Large intestine (tissue), 3 donors: ENCODE measurements around the gene GDA. TPM values are rescaled to one million over a fixed set of nuclear protein-coding genes. Genes with fewer than 3 reads are reported as not detected.

ENCODE experiments used
- DNase-seq, 2 donors: peaks; one replicate each; pipeline versions ENCODE4 v3.0.0 to v3.0.0-alpha.2; 2013
- H3K27ac ChIP-seq: one replicate; pipeline ENCODE4 v1.5.1; 2013; ENCODE audit warnings: low read length
- H3K27me3 ChIP-seq: 2 replicates; pipeline ENCODE4 v1.6.1; 2013; ENCODE audit warnings: low read length; ENCODE audit not compliant: control insufficient read depth, insufficient read depth
- H3K36me3 ChIP-seq: 2 replicates; pipeline ENCODE4 v1.6.1; 2013; ENCODE audit warnings: low read length; ENCODE audit not compliant: control insufficient read depth, insufficient read depth
- H3K4me1 ChIP-seq: one replicate; pipeline ENCODE4 v1.6.1; 2013; ENCODE audit warnings: low read length; ENCODE audit not compliant: control insufficient read depth, insufficient read depth
- H3K4me3 ChIP-seq: one replicate; pipeline ENCODE4 v1.5.1; 2013; ENCODE audit warnings: low read length
- H3K9me3 ChIP-seq: one replicate; pipeline ENCODE4 v1.6.1; 2013; ENCODE audit warnings: mild to moderate bottlenecking, low read depth, low read length, moderate library complexity; ENCODE audit not compliant: control insufficient read depth
- WGBS: methylation state at CpG from one replicate; pipeline ENCODE4 v1.1.5; 2013; ENCODE audit warnings: low lambda C conversion rate; ENCODE audit not compliant: insufficient coverage; 5-methylcytosine and 5-hydroxymethylcytosine counted together
- polyA plus RNA-seq: library from polyadenylated mRNA; unstranded; fragments of 120-200 nt; gene quantifications from one replicate; pipeline ENCODE4 v1.2.1, GENCODE V29; 2013

Gene GDA
- polyA plus RNA-seq, 1 donor: 97.2 TPM

DNA sequence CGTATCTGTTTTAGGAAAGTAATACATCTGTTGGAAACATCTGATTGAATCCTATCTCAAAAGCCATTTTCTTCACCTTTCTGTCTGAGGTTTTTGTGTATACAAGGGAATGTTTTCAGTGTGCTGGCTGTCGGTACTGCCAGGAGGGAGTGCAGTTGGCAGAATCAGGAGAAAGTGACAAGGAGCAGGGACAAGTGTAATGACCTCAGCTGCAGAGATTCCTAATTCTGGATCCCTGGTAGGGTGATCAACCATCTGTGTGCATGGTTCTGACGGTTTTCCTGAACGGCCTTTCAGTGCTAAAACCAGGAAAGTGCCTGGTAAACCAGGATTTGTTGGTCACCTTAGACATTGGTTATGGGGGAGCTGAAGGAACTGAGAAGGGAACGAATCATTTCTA lies 1.6 kb upstream of the GDA start:
- no peaks in the 10 kb centered on the region for H3K36me3 ChIP-seq
- peaks cover 3% of the 10 kb centered on the region for H3K27me3 ChIP-seq
- no peak overlapping the region for H3K4me3 ChIP-seq
- H3K27ac ChIP-seq: no peak overlapping the region
- WGBS: 90% methylated on average over 2 of the region's 5 CpGs
- peaks cover 4% of the 10 kb centered on the region for H3K4me1 ChIP-seq
- no peak for DNase-seq
- no peaks in the 10 kb centered on the region for H3K9me3 ChIP-seq

DNA sequence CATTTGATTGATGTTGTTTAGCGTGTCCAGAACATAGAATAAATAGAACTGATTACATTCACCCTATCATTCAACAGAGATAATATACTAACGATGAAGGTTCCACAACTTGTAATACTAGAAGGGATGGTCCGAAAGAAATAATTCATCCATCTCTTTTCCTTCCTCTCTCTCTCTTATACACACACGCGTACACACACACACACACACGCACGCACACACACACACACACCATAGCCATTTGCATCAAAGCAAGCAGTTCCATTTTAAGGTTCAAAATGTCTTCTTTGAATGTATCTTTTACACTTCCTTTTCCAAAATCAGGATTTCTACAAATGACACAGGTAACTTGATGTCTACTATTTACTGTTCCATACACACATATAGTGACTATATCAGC lies 887 bp downstream of the GDA start:
- WGBS: no CpG with 5 or more reads among the region's 7 CpGs
- DNase-seq: peak in 1 of 2 donors; percentile 63
- Histone ChIP-seq H3K4me1 (peaks cover 12% of the 10 kb centered on the region), H3K4me3 (peak overlapping the region; percentile 73), H3K9me3 (no peaks in the 10 kb centered on the region), H3K27me3 (peaks cover 3% of the 10 kb centered on the region), H3K27ac (peak overlapping the region; percentile 92), H3K36me3 (no peaks in the 10 kb centered on the region)

DNA sequence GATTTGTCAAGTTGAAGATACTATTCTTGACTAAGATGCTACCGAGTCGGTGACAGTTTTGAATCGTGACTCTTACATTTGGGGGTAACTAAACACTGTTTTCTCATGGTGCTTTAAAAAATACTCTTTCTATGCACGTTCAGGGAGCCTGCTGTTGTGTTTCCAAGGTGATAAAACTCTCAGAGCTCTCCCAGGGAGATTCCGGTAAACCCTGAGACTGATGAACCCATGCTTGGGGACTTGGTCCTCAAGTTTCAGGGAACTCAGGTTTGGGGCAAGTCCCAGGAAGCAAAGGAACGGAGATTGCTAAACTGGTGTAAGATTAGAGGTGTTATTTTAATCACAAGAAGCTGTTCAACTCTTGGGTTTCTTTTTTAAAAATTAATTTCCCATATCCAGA lies 1.4 kb downstream of the GDA start:
- H3K4me3 ChIP-seq: peak overlapping the region; percentile 73
- DNase-seq: peak; percentile 33 to 71
- H3K27ac ChIP-seq: peak overlapping the region; percentile 92
- WGBS: no CpG with 5 or more reads among the region's 6 CpGs
- H3K27me3 ChIP-seq: peaks cover 3% of the 10 kb centered on the region
- no peaks in the 10 kb centered on the region for H3K36me3 ChIP-seq
- peaks cover 18% of the 10 kb centered on the region for H3K4me1 ChIP-seq
- peaks cover 4% of the 10 kb centered on the region for H3K9me3 ChIP-seq

DNA sequence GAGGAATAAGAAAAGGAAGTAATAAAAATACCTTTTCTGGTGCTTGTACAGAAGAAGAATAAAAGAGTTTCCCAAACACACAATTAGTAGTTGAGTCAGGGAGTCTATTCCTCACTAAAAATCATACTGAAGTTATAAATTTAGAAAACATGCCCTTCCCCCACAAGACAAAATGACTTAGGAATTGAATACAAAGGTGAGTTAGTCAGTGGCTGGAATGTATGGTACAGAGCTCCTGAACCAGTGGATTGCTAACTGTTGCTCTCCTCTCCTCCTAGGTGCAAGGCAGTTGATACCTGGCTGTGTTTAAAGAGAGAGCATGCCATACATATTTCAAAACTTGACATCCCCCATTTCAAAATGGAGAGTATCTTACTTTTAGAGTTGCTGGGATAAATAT lies 1.9 kb downstream of the GDA start:
- peak overlapping the region; percentile 92 for H3K27ac ChIP-seq
- H3K4me3 ChIP-seq: peak overlapping the region; percentile 73

DNA sequence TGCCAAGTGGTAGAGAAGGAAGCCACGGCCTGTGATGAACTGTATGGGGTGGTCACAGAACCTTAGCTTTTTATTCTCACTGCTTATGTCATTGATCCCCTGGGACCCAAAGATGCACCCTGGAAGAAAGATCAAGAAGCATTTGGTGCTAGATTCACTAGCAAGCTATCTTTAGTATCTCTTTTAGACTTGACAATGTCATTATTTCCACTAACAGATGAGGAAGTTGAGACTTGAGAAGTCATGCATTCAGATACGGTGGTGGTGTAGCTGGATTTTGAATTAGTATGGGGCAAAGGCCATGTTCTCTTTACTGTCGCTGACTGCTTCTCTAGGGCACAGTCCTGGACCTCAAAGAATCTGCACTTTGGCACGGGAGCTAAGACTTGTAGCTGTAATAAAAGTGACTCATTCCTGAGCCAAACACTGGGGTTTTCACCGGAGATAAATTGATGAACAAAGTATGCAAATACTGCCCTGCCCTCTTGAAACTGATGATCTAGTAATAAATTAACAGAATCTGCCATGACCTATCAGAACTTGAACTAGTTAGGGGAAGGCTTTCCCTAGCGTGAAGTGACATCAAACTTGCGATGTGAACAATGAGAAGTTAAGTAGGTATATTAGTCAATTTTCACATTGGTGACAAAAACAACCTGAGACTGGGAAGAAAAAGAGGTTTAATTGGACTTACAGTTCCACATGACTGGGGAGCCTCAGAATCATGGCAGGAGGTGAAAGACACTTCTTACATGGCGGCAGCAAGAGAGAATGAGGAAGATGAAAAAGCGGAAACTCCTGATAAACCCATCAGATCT lies 5.4 kb downstream of the GDA start:
- peak; percentile 96 to 99 for DNase-seq
- Histone ChIP-seq H3K9me3 (peaks cover 4% of the 10 kb centered on the region), H3K27ac (peak overlapping the region; percentile 88), H3K4me3 (no peak overlapping the region), H3K27me3 (peaks cover under 1% of the 10 kb centered on the region), H3K4me1 (peaks cover 14% of the 10 kb centered on the region), H3K36me3 (no peaks in the 10 kb centered on the region)
- WGBS: 10% methylated on average over 2 of the region's 9 CpGs

More for the DNA sequence above, 1.9 kb downstream of the GDA start:
- Histone ChIP-seq H3K36me3 (no peaks in the 10 kb centered on the region), H3K27me3 (peaks cover 3% of the 10 kb centered on the region), H3K9me3 (peaks cover 4% of the 10 kb centered on the region), H3K4me1 (peaks cover 18% of the 10 kb centered on the region)
- peak in 1 of 2 donors; percentile 54 for DNase-seq

DNA sequence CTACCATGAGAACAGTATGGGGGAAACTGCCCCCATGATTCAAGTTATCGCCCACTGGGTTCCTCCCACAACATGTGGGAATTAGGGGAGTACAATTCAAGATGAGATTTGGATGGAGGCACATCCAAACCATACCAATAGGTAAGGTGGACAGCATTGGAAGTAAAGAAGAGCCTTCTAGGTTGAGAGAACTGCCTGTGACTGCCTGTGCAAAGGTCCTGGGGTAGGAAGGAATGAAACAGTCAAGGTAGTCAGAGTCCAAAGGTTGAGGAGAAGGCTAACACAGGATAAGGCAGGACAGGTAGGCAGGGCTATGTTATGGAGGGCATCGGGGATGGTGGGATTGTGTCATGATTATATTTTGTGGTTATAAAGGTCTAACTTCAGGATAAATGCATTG lies 6.1 kb downstream of the GDA start:
- DNase-seq: peak in 1 of 2 donors; percentile 32
- WGBS: no CpG with 5 or more reads among the region's 2 CpGs
- Histone ChIP-seq H3K4me1 (peaks cover 14% of the 10 kb centered on the region), H3K36me3 (peaks cover under 1% of the 10 kb centered on the region), H3K4me3 (no peak overlapping the region), H3K9me3 (peaks cover 4% of the 10 kb centered on the region), H3K27me3 (no peaks in the 10 kb centered on the region), H3K27ac (peak overlapping the region; percentile 82)

DNA sequence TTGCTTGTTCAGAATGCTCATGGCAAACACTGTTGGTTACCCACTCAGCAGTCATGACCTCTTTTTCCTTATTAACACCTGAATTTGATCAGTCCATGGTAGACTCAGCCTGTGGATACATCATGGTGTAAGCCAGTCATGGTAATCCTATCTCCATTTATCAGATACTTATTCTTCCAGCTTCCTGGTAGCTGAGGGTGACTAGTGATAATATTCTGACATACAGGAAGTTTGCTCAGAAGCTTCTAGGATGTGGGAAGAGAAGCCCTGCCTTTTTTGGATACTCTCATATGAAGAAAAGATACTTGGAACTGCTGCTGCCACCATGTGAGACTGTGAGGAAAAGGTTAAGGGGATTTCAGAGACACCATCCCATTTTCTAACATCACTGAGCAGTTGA lies 7.3 kb downstream of the GDA start:
- H3K36me3 ChIP-seq: peaks cover 6% of the 10 kb centered on the region
- H3K27ac ChIP-seq: peak overlapping the region; percentile 82
- peaks cover 4% of the 10 kb centered on the region for H3K9me3 ChIP-seq
- H3K4me3 ChIP-seq: no peak overlapping the region
- DNase-seq: peak in 1 of 2 donors; percentile 35
- H3K27me3 ChIP-seq: no peaks in the 10 kb centered on the region
- H3K4me1 ChIP-seq: peaks cover 14% of the 10 kb centered on the region

DNA sequence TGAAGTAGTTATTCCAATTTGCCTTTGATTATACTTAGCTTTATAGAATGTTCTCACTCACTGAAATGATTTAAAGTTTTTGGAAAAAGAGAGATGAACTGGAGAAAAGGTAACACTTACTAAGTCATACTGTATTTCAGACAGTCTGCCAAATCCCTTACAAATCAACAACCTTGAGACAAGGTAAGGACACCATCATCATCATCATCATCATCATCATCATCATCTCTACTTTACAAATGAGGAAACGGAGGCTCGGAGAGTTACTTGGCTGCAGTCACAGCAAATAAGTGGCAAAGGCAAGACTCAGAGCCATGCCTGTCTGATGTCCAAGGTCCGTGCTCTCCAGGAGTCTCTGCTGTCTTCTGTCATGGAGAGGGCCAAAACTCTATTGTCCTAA lies 9.4 kb downstream of the GDA start:
- H3K27ac ChIP-seq: no peak overlapping the region
- DNase-seq: no peak
- H3K36me3 ChIP-seq: peaks cover 13% of the 10 kb centered on the region
- peaks cover 14% of the 10 kb centered on the region for H3K4me1 ChIP-seq
- no peaks in the 10 kb centered on the region for H3K27me3 ChIP-seq
- no CpG with 5 or more reads among the region's 3 CpGs for WGBS
- H3K4me3 ChIP-seq: no peak overlapping the region
- H3K9me3 ChIP-seq: peaks cover 4% of the 10 kb centered on the region

DNA sequence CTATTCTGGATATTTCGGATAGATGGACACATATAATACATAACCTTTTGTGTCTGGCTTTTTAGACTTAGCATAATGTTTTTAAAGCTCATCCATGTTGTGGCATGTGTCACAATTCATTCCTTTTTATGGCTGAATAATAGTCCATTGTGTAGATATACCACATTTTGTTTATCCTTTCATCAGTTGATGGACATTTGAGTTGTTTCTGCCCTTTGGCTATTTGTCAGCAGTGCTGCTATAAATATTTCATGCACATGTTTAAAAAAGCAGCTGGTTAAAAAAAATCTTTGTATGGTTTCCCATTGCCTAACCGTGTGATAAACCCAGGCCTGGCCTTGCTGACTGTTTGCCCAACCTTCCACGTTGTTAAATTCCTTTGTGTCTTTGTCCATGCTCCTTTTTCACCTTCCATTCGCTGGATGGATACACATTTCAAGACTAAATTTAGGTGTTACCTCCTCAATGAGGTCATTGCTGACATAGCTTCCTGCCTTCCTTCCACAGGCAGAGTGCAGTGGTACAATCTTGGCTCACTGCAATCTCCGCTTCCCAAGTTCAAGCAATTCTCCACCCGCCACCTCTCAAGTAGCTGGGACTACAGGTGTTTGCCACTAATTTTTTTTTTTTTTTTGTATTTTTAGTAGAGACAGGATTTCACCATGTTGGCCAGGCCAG lies 11.3 kb downstream of the GDA start:
- Histone ChIP-seq H3K36me3 (peaks cover 15% of the 10 kb centered on the region), H3K4me1 (peaks cover under 1% of the 10 kb centered on the region), H3K4me3 (no peak overlapping the region), H3K9me3 (peaks cover under 1% of the 10 kb centered on the region), H3K27me3 (no peaks in the 10 kb centered on the region), H3K27ac (no peak overlapping the region)
- WGBS: 93% methylated on average over 4 of the region's 6 CpGs
- DNase-seq: no peak

DNA sequence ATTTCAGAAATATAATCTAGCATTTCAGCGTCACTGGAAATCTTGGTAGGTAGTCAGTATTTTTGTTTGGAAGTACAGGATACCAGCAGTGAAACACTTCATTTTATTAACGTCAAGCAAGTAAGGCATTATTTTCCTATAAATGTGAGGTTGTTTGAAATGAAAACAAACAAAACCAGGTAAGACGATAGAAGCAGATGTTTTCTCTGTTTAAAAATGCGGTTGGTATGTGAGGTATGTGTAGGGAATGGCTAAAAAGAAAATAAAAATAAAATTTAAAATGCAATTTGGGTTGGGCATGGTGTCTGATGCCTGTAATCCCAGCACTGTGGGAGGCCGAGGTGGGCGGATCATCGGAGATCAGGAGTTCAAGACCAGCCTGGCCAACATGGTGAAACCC lies 16.1 kb downstream of the GDA start:
- Histone ChIP-seq H3K9me3 (no peaks in the 10 kb centered on the region), H3K27me3 (no peaks in the 10 kb centered on the region), H3K4me1 (no peaks in the 10 kb centered on the region), H3K27ac (no peak overlapping the region), H3K36me3 (peaks cover 18% of the 10 kb centered on the region), H3K4me3 (no peak overlapping the region)
- DNase-seq: no peak
- 94% methylated on average over 3 of the region's 7 CpGs for WGBS
